OCI-LY1 (cell line): ENCODE data around the gene SNX32.

Source experiments
- H2AFZ ChIP-seq: fragments of 200-600 bp; sonication (generic), shearing (Covaris generic); 2 replicates; pipeline ENCODE4 v1.6.0; 2014; ENCODE audit warnings: antibody characterized with exemption, mild to moderate bottlenecking, low read length
- H3F3A ChIP-seq: fragments of 200-600 bp; sonication (generic), shearing (Covaris generic); 2 replicates; pipeline ENCODE4 v1.6.0; 2014; ENCODE audit warnings: mild to moderate bottlenecking, antibody characterized with exemption, low read length, moderate library complexity; ENCODE audit not compliant: insufficient read depth
- H3K27ac ChIP-seq: fragments of 200-600 bp; sonication (generic); 2 replicates; pipeline ENCODE4 v1.5.1; 2014; ENCODE audit warnings: low read length, mixed run types, mild to moderate bottlenecking, low read depth; ENCODE audit not compliant: poor library complexity, severe bottlenecking
- H3K27me3 ChIP-seq: fragments of 200-600 bp; sonication (generic); 2 replicates; pipeline ENCODE4 v1.6.0; 2014; ENCODE audit warnings: antibody characterized with exemption, mild to moderate bottlenecking, low read length, moderate library complexity; ENCODE audit not compliant: insufficient read depth
- H3K36me3 ChIP-seq: fragments of 200-600 bp; sonication (generic); 2 replicates; pipeline ENCODE4 v1.6.1; 2014; ENCODE audit warnings: mild to moderate bottlenecking, antibody characterized with exemption, low read length, moderate library complexity, mixed read lengths; ENCODE audit not compliant: insufficient read depth
- H3K4me1 ChIP-seq: fragments of 200-600 bp; sonication (generic); 2 replicates; pipeline ENCODE4 v1.5.1; 2014; ENCODE audit warnings: mild to moderate bottlenecking, low read length, moderate library complexity; ENCODE audit not compliant: insufficient read depth, severe bottlenecking
- H3K4me2 ChIP-seq: fragments of 200-600 bp; sonication (generic), shearing (Covaris generic); 2 replicates; pipeline ENCODE4 v1.6.1; 2014; ENCODE audit warnings: low read length
- H3K4me3 ChIP-seq: fragments of 200-600 bp; sonication (generic); 2 replicates; pipeline ENCODE4 v1.5.1; 2014; ENCODE audit warnings: low read length, low read depth, mild to moderate bottlenecking, mixed read lengths; ENCODE audit not compliant: poor library complexity, severe bottlenecking
- H3K79me2 ChIP-seq: fragments of 200-600 bp; shearing (Covaris generic); 2 replicates; pipeline ENCODE4 v1.6.1; 2016; ENCODE audit warnings: mixed run types, low read length, mixed read lengths; ENCODE audit not compliant: insufficient read depth
- H3K9ac ChIP-seq: fragments of 200-600 bp; sonication (generic), shearing (Covaris generic); 2 replicates; pipeline ENCODE4 v1.6.1; 2014; ENCODE audit warnings: mild to moderate bottlenecking, low read length, mixed read lengths
- H3K9me2 ChIP-seq: fragments of 200-600 bp; sonication (generic), shearing (Covaris generic); 2 replicates; pipeline ENCODE4 v1.6.1; 2014; ENCODE audit warnings: low read depth, mild to moderate bottlenecking, low read length, mixed read lengths
- H3K9me3 ChIP-seq: fragments of 200-600 bp; shearing (Covaris generic); 2 replicates; pipeline ENCODE4 v1.6.1; 2014; ENCODE audit warnings: low read length, mixed read lengths
- H4K20me1 ChIP-seq: fragments of 200-600 bp; sonication (generic), shearing (Covaris generic); 2 replicates; pipeline ENCODE4 v1.6.0; 2016; ENCODE audit warnings: mild to moderate bottlenecking, low read length; ENCODE audit not compliant: insufficient read depth
- EZH2 ChIP-seq: fragments of 200-600 bp; sonication (generic), shearing (Covaris generic); IDR thresholded peaks from 2 replicates; pipeline ENCODE4 v1.8.0; 2017; ENCODE audit warnings: borderline replicate concordance, mixed run types, mild to moderate bottlenecking, antibody characterized with exemption, low read length, moderate library complexity, mixed read lengths
- TF ChIP-seq, protein P1 (sequence below): fragments of 200-600 bp; sonication (generic), shearing (Covaris generic); IDR thresholded peaks from 2 replicates; pipeline ENCODE4 v1.5.1; 2017; ENCODE audit warnings: mild to moderate bottlenecking, antibody characterized with exemption, low read length, moderate library complexity, mixed read lengths

Gene SNX32

GRCh38 chr11:65790902-65791650 is 42.7 kb upstream of the SNX32 start:
- Histone ChIP-seq H3K4me2 (no peak overlapping the region; the same call in 1 of the 2 replicates), H3K9ac (no peak overlapping the region), H3K4me3 (no peak overlapping the region), H3K79me2 (no peaks in the 10 kb centered on the region), H3K9me2 (no peaks in the 10 kb centered on the region), H3K36me3 (no peaks in the 10 kb centered on the region), H3K27ac (no peak overlapping the region), H2AFZ (no peak overlapping the region), H3K4me1 (peaks cover 24% of the 10 kb centered on the region), H3K27me3 (peaks cover 24% of the 10 kb centered on the region), H4K20me1 (no peaks in the 10 kb centered on the region), H3F3A (no peaks in the 10 kb centered on the region), H3K9me3 (no peaks in the 10 kb centered on the region)
- TF ChIP-seq EZH2: no peak
- TF ChIP-seq, protein P1, sequence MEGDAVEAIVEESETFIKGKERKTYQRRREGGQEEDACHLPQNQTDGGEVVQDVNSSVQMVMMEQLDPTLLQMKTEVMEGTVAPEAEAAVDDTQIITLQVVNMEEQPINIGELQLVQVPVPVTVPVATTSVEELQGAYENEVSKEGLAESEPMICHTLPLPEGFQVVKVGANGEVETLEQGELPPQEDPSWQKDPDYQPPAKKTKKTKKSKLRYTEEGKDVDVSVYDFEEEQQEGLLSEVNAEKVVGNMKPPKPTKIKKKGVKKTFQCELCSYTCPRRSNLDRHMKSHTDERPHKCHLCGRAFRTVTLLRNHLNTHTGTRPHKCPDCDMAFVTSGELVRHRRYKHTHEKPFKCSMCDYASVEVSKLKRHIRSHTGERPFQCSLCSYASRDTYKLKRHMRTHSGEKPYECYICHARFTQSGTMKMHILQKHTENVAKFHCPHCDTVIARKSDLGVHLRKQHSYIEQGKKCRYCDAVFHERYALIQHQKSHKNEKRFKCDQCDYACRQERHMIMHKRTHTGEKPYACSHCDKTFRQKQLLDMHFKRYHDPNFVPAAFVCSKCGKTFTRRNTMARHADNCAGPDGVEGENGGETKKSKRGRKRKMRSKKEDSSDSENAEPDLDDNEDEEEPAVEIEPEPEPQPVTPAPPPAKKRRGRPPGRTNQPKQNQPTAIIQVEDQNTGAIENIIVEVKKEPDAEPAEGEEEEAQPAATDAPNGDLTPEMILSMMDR: no peak

DNA sequence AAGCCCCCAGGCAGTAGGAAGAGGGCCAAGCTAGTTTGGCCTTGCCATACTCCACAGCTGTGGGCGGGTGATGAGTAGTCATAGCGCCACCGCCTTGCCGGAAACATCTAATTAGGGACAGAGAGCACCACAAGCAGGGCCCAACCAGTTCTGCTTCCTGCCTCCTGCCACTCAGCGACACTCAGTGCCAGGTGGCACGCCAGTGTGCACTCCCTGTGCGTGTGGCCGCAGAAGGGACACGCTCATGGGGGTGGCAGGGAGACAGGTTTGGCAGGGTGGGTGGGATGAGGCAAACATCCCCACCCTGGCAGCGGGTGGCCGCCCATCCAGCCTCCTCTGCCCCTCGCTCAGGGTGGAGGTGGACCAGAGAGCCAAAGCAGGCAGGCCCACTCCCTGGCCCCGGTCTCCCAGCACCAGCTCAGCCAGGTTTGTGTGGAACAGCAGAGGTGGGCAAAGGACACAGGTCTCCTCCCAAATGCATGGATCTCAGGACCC is 42.0 kb upstream of the SNX32 start:
- Histone ChIP-seq H2AFZ (no peak overlapping the region), H3K79me2 (no peaks in the 10 kb centered on the region)

GRCh38 chr11:65792456-65792855 is 41.3 kb upstream of the SNX32 start:
- H3K4me1 ChIP-seq: peaks cover 20% of the 10 kb centered on the region
- no peaks in the 10 kb centered on the region for H4K20me1 ChIP-seq
- H3K36me3 ChIP-seq: no peaks in the 10 kb centered on the region
- TF ChIP-seq, protein P1: no peak
- TF ChIP-seq EZH2: no peak
- no peaks in the 10 kb centered on the region for H3K9me2 ChIP-seq
- H2AFZ ChIP-seq: no peak overlapping the region
- no peak overlapping the region for H3K27ac ChIP-seq
- H3K4me2 ChIP-seq: no peak overlapping the region
- no peaks in the 10 kb centered on the region for H3F3A ChIP-seq
- no peak overlapping the region for H3K9ac ChIP-seq
- peaks cover 23% of the 10 kb centered on the region for H3K27me3 ChIP-seq
- no peak overlapping the region for H3K4me3 ChIP-seq
- no peaks in the 10 kb centered on the region for H3K79me2 ChIP-seq
- H3K9me3 ChIP-seq: no peaks in the 10 kb centered on the region

More for the DNA sequence above, 42.0 kb upstream of the SNX32 start:
- no peaks in the 10 kb centered on the region for H3K9me3 ChIP-seq
- no peak overlapping the region; the same call in 1 of the 2 replicates for H3K4me2 ChIP-seq
- H3F3A ChIP-seq: no peaks in the 10 kb centered on the region
- no peak overlapping the region for H3K27ac ChIP-seq
- TF ChIP-seq, protein P1: no peak
- TF ChIP-seq EZH2: no peak
- H3K4me1 ChIP-seq: peaks cover 24% of the 10 kb centered on the region
- no peaks in the 10 kb centered on the region for H3K36me3 ChIP-seq
- no peaks in the 10 kb centered on the region for H3K9me2 ChIP-seq
- H3K4me3 ChIP-seq: no peak overlapping the region
- H3K9ac ChIP-seq: no peak overlapping the region
- H3K27me3 ChIP-seq: peaks cover 23% of the 10 kb centered on the region
- no peaks in the 10 kb centered on the region for H4K20me1 ChIP-seq
